ENCODE measurements around the gene RREB1. TPM values are rescaled to one million over a fixed set of nuclear protein-coding genes. Genes with fewer than 3 reads are reported as not detected.

The RREB1 gene
- total RNA-seq, 4 donors from 2014 or later = 73.9 to 214 (median 107) TPM

DNA sequence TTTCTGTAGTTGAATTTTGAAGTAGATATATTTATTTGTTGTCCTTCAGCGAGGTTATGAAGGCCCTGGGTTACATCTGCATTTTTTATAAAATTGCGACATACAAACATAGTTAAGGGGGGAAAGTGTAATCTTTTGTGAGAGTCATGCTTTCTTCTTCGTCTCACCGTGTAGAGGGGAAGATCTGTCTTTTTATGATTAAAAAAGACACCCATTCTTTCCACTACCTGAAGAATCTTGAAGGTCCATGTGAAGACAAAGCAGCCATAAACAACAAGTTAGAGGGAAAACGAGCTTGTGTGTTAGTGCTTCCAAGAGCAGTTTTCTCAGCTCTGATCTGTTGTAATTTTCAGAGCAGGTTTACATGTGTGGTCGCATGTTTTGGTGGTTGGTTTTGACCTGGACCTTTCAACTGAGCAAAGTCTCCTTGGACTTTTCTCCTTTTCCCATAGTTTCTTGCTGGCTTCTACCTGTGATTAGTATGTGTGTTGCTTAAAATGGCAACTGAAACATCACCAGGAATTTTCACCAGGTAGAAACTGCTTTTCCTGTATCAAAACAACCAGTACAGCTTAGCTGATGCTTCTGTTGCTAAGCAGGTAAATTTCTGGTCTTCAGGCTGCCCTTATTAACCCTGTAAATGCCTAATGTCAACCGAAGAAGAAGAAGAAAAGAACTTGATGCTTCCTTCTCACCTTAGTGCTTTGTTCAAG, 37.3 kb downstream of the RREB1 start:
- no peak for DNase-seq
- no peaks in the 10 kb centered on the region for H3K9me3 ChIP-seq
- H3K27ac ChIP-seq = peak overlapping the region; percentile 90 to 96 (median 94)
- TF ChIP-seq, protein P1, sequence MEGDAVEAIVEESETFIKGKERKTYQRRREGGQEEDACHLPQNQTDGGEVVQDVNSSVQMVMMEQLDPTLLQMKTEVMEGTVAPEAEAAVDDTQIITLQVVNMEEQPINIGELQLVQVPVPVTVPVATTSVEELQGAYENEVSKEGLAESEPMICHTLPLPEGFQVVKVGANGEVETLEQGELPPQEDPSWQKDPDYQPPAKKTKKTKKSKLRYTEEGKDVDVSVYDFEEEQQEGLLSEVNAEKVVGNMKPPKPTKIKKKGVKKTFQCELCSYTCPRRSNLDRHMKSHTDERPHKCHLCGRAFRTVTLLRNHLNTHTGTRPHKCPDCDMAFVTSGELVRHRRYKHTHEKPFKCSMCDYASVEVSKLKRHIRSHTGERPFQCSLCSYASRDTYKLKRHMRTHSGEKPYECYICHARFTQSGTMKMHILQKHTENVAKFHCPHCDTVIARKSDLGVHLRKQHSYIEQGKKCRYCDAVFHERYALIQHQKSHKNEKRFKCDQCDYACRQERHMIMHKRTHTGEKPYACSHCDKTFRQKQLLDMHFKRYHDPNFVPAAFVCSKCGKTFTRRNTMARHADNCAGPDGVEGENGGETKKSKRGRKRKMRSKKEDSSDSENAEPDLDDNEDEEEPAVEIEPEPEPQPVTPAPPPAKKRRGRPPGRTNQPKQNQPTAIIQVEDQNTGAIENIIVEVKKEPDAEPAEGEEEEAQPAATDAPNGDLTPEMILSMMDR (IDR thresholded peaks at IDR 0.05) = no peak
- TF ChIP-seq EP300 (IDR thresholded peaks at IDR 0.05; ENCODE audit: low read depth) = no peak
- TF ChIP-seq POLR2A (IDR thresholded peaks at IDR 0.05) = no peak
- no peak for TF ChIP-seq POLR2AphosphoS5 (IDR thresholded peaks at IDR 0.05)
- no peaks in the 10 kb centered on the region for H3K36me3 ChIP-seq
- no peaks in the 10 kb centered on the region for H3K27me3 ChIP-seq
- peaks cover 40 to 81% (median 75%) of the 10 kb centered on the region in 4 donors for H3K4me1 ChIP-seq
- H3K4me3 ChIP-seq = no peak overlapping the region
- in situ Hi-C loops (cut with MboI; ENCODE audit: low pct_ligation_motif_present in 1 of 4, low pct_unique_long_range_greater_than_20kb in 1 of 4, low sequenced_read_pairs in 3 of 4) (no loop called here), intact Hi-C loops (cut with DNase I; ENCODE audit: low total_unique reads) (no loop called here)
- 37 to 40% methylated on average over 6 to 7 of the region's 7 CpGs for WGBS, 2 donors (ENCODE audit: low coverage in 1 of 2)

DNA sequence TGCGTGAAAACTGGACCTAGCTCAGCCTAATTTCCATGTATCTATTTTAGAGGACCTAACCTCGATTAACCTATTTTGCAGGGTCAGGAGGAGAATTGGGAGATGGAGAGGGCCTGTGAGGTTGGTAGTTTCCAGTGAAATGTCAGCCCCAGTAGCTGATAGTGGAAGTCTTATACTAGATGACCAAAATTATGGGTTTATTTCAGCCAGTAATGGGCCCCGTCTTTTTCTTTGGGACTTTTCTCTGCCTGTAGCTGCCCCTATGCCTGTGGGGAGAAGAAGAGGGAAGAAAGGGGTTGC, 37.8 kb downstream of the RREB1 start:
- in situ Hi-C loops (cut with MboI; ENCODE audit: low pct_ligation_motif_present in 1 of 4, low pct_unique_long_range_greater_than_20kb in 1 of 4, low sequenced_read_pairs in 3 of 4) (no loop called here), intact Hi-C loops (cut with DNase I; ENCODE audit: low total_unique reads) (no loop called here)
- Histone ChIP-seq H3K27me3 (no peaks in the 10 kb centered on the region), H3K4me1 (peaks cover 40 to 76% (median 70%) of the 10 kb centered on the region in 4 donors), H3K9me3 (no peaks in the 10 kb centered on the region), H3K27ac (peak overlapping the region; percentile 90 to 96 (median 94)), H3K36me3 (no peaks in the 10 kb centered on the region), H3K4me3 (no peak overlapping the region)
- no peak for DNase-seq
- TF ChIP-seq EP300 (IDR thresholded peaks at IDR 0.05; ENCODE audit: low read depth) (no peak), POLR2A (IDR thresholded peaks at IDR 0.05) (no peak), POLR2AphosphoS5 (IDR thresholded peaks at IDR 0.05) (no peak)
- TF ChIP-seq, protein P1 (IDR thresholded peaks at IDR 0.05) = no peak
- 33 to 52% methylated on average over 1 to 3 of the region's 3 CpGs for WGBS, 2 donors (ENCODE audit: low coverage in 1 of 2)

DNA sequence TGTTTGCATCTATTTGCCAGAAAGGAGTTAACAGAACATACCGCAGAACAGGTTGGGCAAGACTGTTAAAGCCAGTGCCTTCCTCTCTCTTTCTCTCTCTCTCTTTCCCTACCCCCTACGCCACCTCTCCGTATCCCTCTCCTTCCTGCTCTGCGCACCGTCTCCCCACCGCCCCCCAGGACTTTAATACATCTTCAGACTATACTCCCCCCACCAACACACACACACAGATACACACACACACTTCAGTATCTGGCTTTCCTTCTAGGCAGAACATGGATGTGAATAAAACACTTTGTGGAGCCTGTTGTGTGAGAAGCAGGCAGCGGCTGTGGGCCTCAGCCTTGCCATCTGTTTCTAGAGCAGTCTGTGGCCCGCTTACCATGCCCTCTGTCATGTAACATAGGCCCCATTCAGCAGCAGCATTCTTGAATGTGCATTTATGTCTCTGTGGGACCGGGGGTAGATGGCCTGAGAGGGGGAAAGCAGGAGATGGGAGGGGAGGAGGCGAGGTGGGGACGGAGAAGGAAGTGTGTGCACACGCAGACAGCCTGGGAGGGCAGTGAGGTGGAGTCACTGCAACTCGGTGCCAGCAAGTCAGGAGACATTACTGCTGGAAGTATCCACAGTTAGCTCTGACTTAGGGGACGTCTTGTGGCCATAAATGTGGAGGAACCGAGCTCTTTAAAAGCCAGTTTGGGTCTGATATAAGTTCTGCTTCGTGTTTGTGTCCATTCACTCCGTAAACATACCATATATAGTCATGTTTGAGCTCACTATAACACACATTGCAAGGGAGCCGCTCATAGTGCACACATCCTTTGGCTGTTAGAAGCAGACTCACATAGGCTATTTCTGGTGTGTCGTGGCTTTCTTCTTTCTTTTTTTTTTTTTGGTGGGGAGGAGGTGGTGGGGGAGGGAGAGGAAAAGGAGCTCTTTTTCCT, 38.4 kb downstream of the RREB1 start:
- intact Hi-C loops (cut with DNase I; ENCODE audit: low total_unique reads) = no loop called here
- Histone ChIP-seq H3K4me1 (peaks cover 42 to 79% (median 67%) of the 10 kb centered on the region in 4 donors), H3K4me3 (peak overlapping the region in 1 of 4 donors; percentile 7), H3K27me3 (no peaks in the 10 kb centered on the region), H3K36me3 (no peaks in the 10 kb centered on the region), H3K27ac (peak overlapping the region; percentile 90 to 96 (median 94)), H3K9me3 (no peaks in the 10 kb centered on the region)
- in situ Hi-C loops (cut with MboI; ENCODE audit: low pct_ligation_motif_present in 1 of 4, low pct_unique_long_range_greater_than_20kb in 1 of 4, low sequenced_read_pairs in 3 of 4) = no loop called here
- peak in 2 of 3 donors; percentile 51 to 65 for TF ChIP-seq POLR2AphosphoS5 (IDR thresholded peaks at IDR 0.05)
- TF ChIP-seq EP300 (IDR thresholded peaks at IDR 0.05; ENCODE audit: low read depth) = no peak
- TF ChIP-seq, protein P1 (IDR thresholded peaks at IDR 0.05) = no peak
- peak; percentile 57 for TF ChIP-seq POLR2A (IDR thresholded peaks at IDR 0.05)
- DNase-seq = peak; percentile 77
- WGBS, 2 donors (ENCODE audit: low coverage in 1 of 2) = 11 to 23% methylated on average over 15 to 19 of the region's 19 CpGs

DNA sequence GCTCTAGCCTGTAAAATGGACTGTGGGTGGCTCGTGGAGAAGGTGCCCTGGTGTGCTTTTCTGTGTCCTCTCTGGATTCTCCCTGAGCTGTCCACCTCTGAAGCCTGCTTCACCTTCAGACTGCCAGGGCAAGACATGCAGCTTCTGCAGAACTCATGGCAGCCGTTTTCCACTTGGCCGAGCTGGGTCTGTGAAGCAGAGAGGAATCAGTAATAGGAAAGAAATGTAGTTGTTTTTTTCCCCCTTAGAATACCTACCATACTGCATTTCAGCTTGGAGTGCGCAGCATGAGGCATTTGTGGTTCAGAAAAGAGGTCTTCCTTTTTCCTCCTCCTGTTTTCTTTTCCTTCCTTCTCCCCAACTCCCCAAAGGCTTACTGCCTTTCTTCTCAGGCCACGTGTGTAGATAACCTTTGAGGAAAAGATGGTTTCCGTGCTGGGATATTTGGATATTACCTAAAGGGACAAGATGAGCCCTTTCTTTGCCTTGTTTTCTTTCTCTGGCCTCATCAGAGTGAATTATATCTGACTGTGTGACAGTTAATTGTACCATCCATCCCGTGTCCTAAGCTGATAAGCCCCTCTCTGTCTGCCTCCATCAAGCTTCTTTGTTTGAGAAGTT, 39.4 kb downstream of the RREB1 start:
- no peak for DNase-seq
- intact Hi-C loops (cut with DNase I; ENCODE audit: low total_unique reads) (no loop called here), in situ Hi-C loops (cut with MboI; ENCODE audit: low pct_ligation_motif_present in 1 of 4, low pct_unique_long_range_greater_than_20kb in 1 of 4, low sequenced_read_pairs in 3 of 4) (no loop called here)
- WGBS, 2 donors (ENCODE audit: low coverage in 1 of 2) = 38 to 46% methylated on average over 6 to 7 of the region's 7 CpGs
- Histone ChIP-seq H3K27me3 (no peaks in the 10 kb centered on the region), H3K4me3 (no peak overlapping the region), H3K9me3 (no peaks in the 10 kb centered on the region), H3K4me1 (peaks cover 44 to 79% (median 68%) of the 10 kb centered on the region in 4 donors), H3K27ac (peak overlapping the region; percentile 90 to 96 (median 94)), H3K36me3 (no peaks in the 10 kb centered on the region)
- TF ChIP-seq EP300 (IDR thresholded peaks at IDR 0.05; ENCODE audit: low read depth) (no peak), POLR2A (IDR thresholded peaks at IDR 0.05) (no peak), POLR2AphosphoS5 (IDR thresholded peaks at IDR 0.05) (no peak)
- TF ChIP-seq, protein P1 (IDR thresholded peaks at IDR 0.05) = no peak

Measured in transverse colon (tissue), 4 donors.